H9 (cell line): ENCODE data around the gene KRTAP5-9. TPM values are rescaled to one million over a fixed set of nuclear protein-coding genes. Genes with fewer than 3 reads are reported as not detected.

Experiments used
- DNase-seq: peaks from one replicate; pipeline ENCODE4 v3.0.0-alpha.2; 2017
- H2AFZ ChIP-seq: one replicate; pipeline ENCODE4 v1.6.1; 2013; ENCODE audit warnings: mild to moderate bottlenecking, low read length, control low read depth, moderate library complexity
- H2AK5ac ChIP-seq: 2 replicates; pipeline ENCODE4 v1.6.1; 2013; ENCODE audit warnings: low read length, control low read depth, mixed read lengths; ENCODE audit not compliant: insufficient read length
- H2BK120ac ChIP-seq: one replicate; pipeline ENCODE4 v1.6.1; 2013; ENCODE audit warnings: low read depth, mild to moderate bottlenecking, low read length, control low read depth, inconsistent platforms; ENCODE audit not compliant: poor library complexity, severe bottlenecking
- H2BK12ac ChIP-seq: 2 replicates; pipeline ENCODE4 v1.6.1; 2013; ENCODE audit warnings: low read length, control low read depth, mixed read lengths, low read depth; ENCODE audit not compliant: insufficient read length
- H2BK15ac ChIP-seq: 2 replicates; pipeline ENCODE4 v1.6.1; 2013; ENCODE audit warnings: low read depth, low read length, control low read depth
- H2BK20ac ChIP-seq: one replicate; pipeline ENCODE4 v1.6.1; 2013; ENCODE audit warnings: low read depth, mild to moderate bottlenecking, low read length, control low read depth, inconsistent platforms; ENCODE audit not compliant: poor library complexity, severe bottlenecking
- H2BK5ac ChIP-seq: 2 replicates; pipeline ENCODE4 v1.6.1; 2013; ENCODE audit warnings: low read length, control low read depth, mixed read lengths; ENCODE audit not compliant: insufficient read length
- H3K14ac ChIP-seq: 2 replicates; pipeline ENCODE4 v1.6.1; 2013; ENCODE audit warnings: low read length, control low read depth; ENCODE audit not compliant: insufficient read depth
- H3K18ac ChIP-seq: 2 replicates; pipeline ENCODE4 v1.6.1; 2013; ENCODE audit warnings: low read depth, mild to moderate bottlenecking, mixed read lengths, low read length, control low read depth; ENCODE audit not compliant: insufficient read length
- H3K23ac ChIP-seq: 2 replicates; pipeline ENCODE4 v1.6.1; 2013; ENCODE audit warnings: low read length, control low read depth, mixed read lengths, low read depth; ENCODE audit not compliant: insufficient read length
- H3K23me2 ChIP-seq: 2 replicates; pipeline ENCODE4 v1.6.1; 2013; ENCODE audit warnings: low read depth, mild to moderate bottlenecking, mixed read lengths, low read length, control low read depth; ENCODE audit not compliant: insufficient read length, poor library complexity, severe bottlenecking
- H3K27ac ChIP-seq: 2 replicates; pipeline ENCODE4 v1.5.1; 2013; ENCODE audit warnings: low read length, control low read depth, mixed read lengths, low read depth; ENCODE audit not compliant: insufficient read length
- H3K27me3 ChIP-seq: 2 replicates; pipeline ENCODE4 v1.6.1; 2013; ENCODE audit warnings: low read length, control low read depth, inconsistent platforms; ENCODE audit not compliant: insufficient read depth
- H3K4ac ChIP-seq: 2 replicates; pipeline ENCODE4 v1.6.1; 2013; ENCODE audit warnings: low read depth, mild to moderate bottlenecking, control low read depth, inconsistent platforms, low read length, moderate library complexity
- H3K4me1 ChIP-seq: 2 replicates; pipeline ENCODE4 v1.6.1; 2013; ENCODE audit warnings: low read length, control low read depth, inconsistent platforms; ENCODE audit not compliant: insufficient read depth
- H3K4me2 ChIP-seq: 2 replicates; pipeline ENCODE4 v1.6.1; 2013; ENCODE audit warnings: low read length, control low read depth, mixed read lengths; ENCODE audit not compliant: insufficient read length, insufficient read depth
- H3K56ac ChIP-seq: 2 replicates; pipeline ENCODE4 v1.6.1; 2013; ENCODE audit warnings: low read depth, mild to moderate bottlenecking, mixed read lengths, low read length, control low read depth; ENCODE audit not compliant: insufficient read length
- H3K79me1 ChIP-seq: 2 replicates; pipeline ENCODE4 v1.6.1; 2013; ENCODE audit warnings: low read depth, mild to moderate bottlenecking, moderate library complexity, low read length, control low read depth, inconsistent platforms; ENCODE audit not compliant: insufficient read depth, poor library complexity, severe bottlenecking
- H3K79me2 ChIP-seq: 2 replicates; pipeline ENCODE4 v1.6.1; 2013; ENCODE audit warnings: low read length, control low read depth, inconsistent platforms; ENCODE audit not compliant: insufficient read depth
- H3K9ac ChIP-seq: 2 replicates; pipeline ENCODE4 v1.6.1; 2013; ENCODE audit warnings: low read length, control low read depth, mixed read lengths; ENCODE audit not compliant: insufficient read length; ENCODE audit errors: extremely low read depth
- H3K9me3 ChIP-seq: one replicate; pipeline ENCODE4 v1.6.1; 2013; ENCODE audit warnings: low read depth, low read length, inconsistent platforms; ENCODE audit not compliant: control insufficient read depth
- H3T11ph ChIP-seq: one replicate; pipeline ENCODE4 v1.6.1; 2013; ENCODE audit warnings: mild to moderate bottlenecking, low read length, control low read depth, inconsistent platforms
- H4K20me1 ChIP-seq: one replicate; pipeline ENCODE4 v1.6.1; 2013; ENCODE audit not compliant: control insufficient read depth, insufficient read length, insufficient read depth
- H4K5ac ChIP-seq: 2 replicates; pipeline ENCODE4 v1.6.1; 2013; ENCODE audit warnings: low read depth, mild to moderate bottlenecking, mixed read lengths, low read length, control low read depth; ENCODE audit not compliant: insufficient read length
- H4K8ac ChIP-seq: replicated peaks from 2 replicates; pipeline ENCODE4 v1.6.1; 2013; ENCODE audit warnings: low read length, control low read depth, mixed read lengths, low read depth; ENCODE audit not compliant: insufficient read length
- H4K91ac ChIP-seq: 2 replicates; pipeline ENCODE4 v1.6.1; 2013; ENCODE audit warnings: low read depth, mild to moderate bottlenecking, moderate library complexity, mixed read lengths, low read length, control low read depth; ENCODE audit not compliant: insufficient read length
- H3K27ac Mint-ChIP-seq, 3 experiments: 2 replicates in 2 of 3; 3 replicates in 1 of 3; pipeline ENCODE4 v1.8.0; 2020 to 2021; ENCODE audit warnings: mixed read lengths in 3 of 3, mild to moderate bottlenecking in 1 of 3, moderate library complexity in 1 of 3
- H3K27me3 Mint-ChIP-seq: 2 replicates; pipeline ENCODE4 v1.8.0; 2021; ENCODE audit warnings: low read depth, mild to moderate bottlenecking, moderate library complexity, mixed read lengths
- H3K36me3 Mint-ChIP-seq, 3 experiments: 2 replicates in 2 of 3; 3 replicates in 1 of 3; pipeline ENCODE4 v1.8.0; 2020 to 2021; ENCODE audit warnings: low read depth in 3 of 3, mixed read lengths in 3 of 3; ENCODE audit not compliant: insufficient read depth in 1 of 3
- H3K4me1 Mint-ChIP-seq, 2 experiments: 2 replicates each; pipeline ENCODE4 v1.8.0; 2020; ENCODE audit warnings: mixed read lengths in 2 of 2
- H3K4me3 Mint-ChIP-seq, 2 experiments: 2 replicates in 1 of 2; 3 replicates in 1 of 2; pipeline ENCODE4 v1.8.0; 2020 to 2021; ENCODE audit warnings: mild to moderate bottlenecking in 2 of 2, mixed read lengths in 2 of 2, moderate library complexity in 1 of 2
- H3K9me3 Mint-ChIP-seq, 2 experiments: 2 replicates in 1 of 2; 3 replicates in 1 of 2; pipeline ENCODE4 v1.8.0; 2020; ENCODE audit warnings: mild to moderate bottlenecking in 2 of 2, mixed read lengths in 2 of 2, moderate library complexity in 1 of 2
- WGBS: extraction: QIAGEN DNeasy Blood & Tissue Kit; methylation state at CpG from one replicate; pipeline ENCODE4 v1.1.7; 2013; ENCODE audit warnings: missing lambda C conversion rate, low lambda C conversion rate, mixed read lengths; ENCODE audit not compliant: insufficient read length; ENCODE audit errors: extremely low coverage; 5-methylcytosine and 5-hydroxymethylcytosine counted together
- total RNA-seq: library from RNA; stranded (reverse); gene quantifications from 2 replicates; pipeline ENCODE4 v1.2.1, GENCODE V29; 2021
- TF ChIP-seq, protein P1 (sequence below): fragments of 200-600 bp; sonication (generic); conservative IDR thresholded peaks from 3 replicates; pipeline ENCODE4 v1.8.0; 2021; ENCODE audit warnings: antibody characterized with exemption, mild to moderate bottlenecking

KRTAP5-9 gene
- total RNA-seq, 1 experiment from 2014 or later: not detected

DNA sequence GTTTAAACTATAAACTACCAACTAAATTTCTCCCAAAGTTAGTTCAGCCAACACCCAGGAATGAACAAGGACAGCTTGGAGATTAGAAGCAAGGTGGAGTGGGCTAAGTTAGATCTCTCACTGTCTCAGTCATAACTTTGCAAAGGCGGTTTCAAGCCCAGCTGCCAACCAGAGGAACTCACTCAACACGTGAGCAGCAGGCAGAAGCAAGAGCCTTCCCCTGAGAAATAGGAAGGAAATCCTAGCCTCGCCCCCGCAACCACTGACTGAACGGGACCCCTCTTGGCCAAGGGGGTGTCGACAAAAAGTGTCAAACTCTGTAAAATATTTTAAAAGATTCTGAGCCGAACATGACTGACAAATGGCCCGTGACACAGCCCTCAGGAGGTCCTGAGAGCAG lies 4.4 kb upstream of the KRTAP5-9 start:
- H3K27me3 ChIP-seq: no peaks in the 10 kb centered on the region
- H3K27ac ChIP-seq: no peak overlapping the region
- no peaks in the 10 kb centered on the region for H4K20me1 ChIP-seq
- no peak overlapping the region for H3K23ac ChIP-seq
- no peak overlapping the region for H4K91ac ChIP-seq
- no peak overlapping the region for H2BK12ac ChIP-seq
- no peak overlapping the region for H4K8ac ChIP-seq
- DNase-seq: no peak
- H2AK5ac ChIP-seq: no peak overlapping the region
- H2BK120ac ChIP-seq: no peak overlapping the region
- no peak overlapping the region for H2BK5ac ChIP-seq
- no CpG with 5 or more reads among the region's 8 CpGs for WGBS
- H3K79me1 ChIP-seq: no peaks in the 10 kb centered on the region
- H3K4me2 ChIP-seq: no peak overlapping the region
- no peak overlapping the region for H2AFZ ChIP-seq
- TF ChIP-seq, protein P1, sequence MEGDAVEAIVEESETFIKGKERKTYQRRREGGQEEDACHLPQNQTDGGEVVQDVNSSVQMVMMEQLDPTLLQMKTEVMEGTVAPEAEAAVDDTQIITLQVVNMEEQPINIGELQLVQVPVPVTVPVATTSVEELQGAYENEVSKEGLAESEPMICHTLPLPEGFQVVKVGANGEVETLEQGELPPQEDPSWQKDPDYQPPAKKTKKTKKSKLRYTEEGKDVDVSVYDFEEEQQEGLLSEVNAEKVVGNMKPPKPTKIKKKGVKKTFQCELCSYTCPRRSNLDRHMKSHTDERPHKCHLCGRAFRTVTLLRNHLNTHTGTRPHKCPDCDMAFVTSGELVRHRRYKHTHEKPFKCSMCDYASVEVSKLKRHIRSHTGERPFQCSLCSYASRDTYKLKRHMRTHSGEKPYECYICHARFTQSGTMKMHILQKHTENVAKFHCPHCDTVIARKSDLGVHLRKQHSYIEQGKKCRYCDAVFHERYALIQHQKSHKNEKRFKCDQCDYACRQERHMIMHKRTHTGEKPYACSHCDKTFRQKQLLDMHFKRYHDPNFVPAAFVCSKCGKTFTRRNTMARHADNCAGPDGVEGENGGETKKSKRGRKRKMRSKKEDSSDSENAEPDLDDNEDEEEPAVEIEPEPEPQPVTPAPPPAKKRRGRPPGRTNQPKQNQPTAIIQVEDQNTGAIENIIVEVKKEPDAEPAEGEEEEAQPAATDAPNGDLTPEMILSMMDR: no peak
- no peaks in the 10 kb centered on the region for H3K9me3 ChIP-seq
- H3K23me2 ChIP-seq: no peaks in the 10 kb centered on the region
- no peak overlapping the region for H3T11ph ChIP-seq
- H3K14ac ChIP-seq: no peak overlapping the region
- H3K4ac ChIP-seq: no peak overlapping the region
- no peak overlapping the region for H3K9ac ChIP-seq
- Mint-ChIP-seq H3K9me3 (peaks cover 14 to 16% of the 10 kb centered on the region in 2 experiments), H3K27ac (no peak overlapping the region), H3K36me3 (peaks cover 5 to 25% (median 12%) of the 10 kb centered on the region in 3 experiments; a peak in 6 of 7 replicates), H3K4me3 (no peak overlapping the region), H3K4me1 (peaks cover 27 to 28% of the 10 kb centered on the region in 2 experiments), H3K27me3 (peaks cover 45% of the 10 kb centered on the region)
- no peak overlapping the region for H3K18ac ChIP-seq
- H4K5ac ChIP-seq: no peak overlapping the region
- no peak overlapping the region for H2BK15ac ChIP-seq
- no peak overlapping the region for H2BK20ac ChIP-seq
- H3K56ac ChIP-seq: no peak overlapping the region
- H3K79me2 ChIP-seq: no peaks in the 10 kb centered on the region
- no peaks in the 10 kb centered on the region for H3K4me1 ChIP-seq
